Measurements from ENCODE around the gene GPR85. TPM values are rescaled to one million over a fixed set of nuclear protein-coding genes. Genes with fewer than 3 reads are reported as not detected.

Gene GPR85
- total RNA-seq, 4 donors from 2014 or later = 0.19 to 0.31 (median 0.26) TPM; not detected in 1

GRCh38 chr7:113084496-113085172, 2.0 kb downstream of the GPR85 start:
- Histone ChIP-seq H3K27me3 (peaks cover 0 to 12% (median 0%) of the 10 kb centered on the region in 4 donors), H3K9me3 (no peaks in the 10 kb centered on the region), H3K27ac (no peak overlapping the region), H3K4me3 (no peak overlapping the region), H3K36me3 (no peaks in the 10 kb centered on the region), H3K4me1 (peaks cover 0 to 18% (median 5%) of the 10 kb centered on the region in 3 donors)
- 85 to 86% methylated on average over 4 of the region's 4 CpGs for WGBS, 2 donors
- no peak for DNase-seq
- TF ChIP-seq CTCF (IDR thresholded peaks at IDR 0.05) (no peak), POLR2A (IDR thresholded peaks at IDR 0.05) (no peak)
- intact Hi-C loops (cut with DNase I) = no loop called here

DNA sequence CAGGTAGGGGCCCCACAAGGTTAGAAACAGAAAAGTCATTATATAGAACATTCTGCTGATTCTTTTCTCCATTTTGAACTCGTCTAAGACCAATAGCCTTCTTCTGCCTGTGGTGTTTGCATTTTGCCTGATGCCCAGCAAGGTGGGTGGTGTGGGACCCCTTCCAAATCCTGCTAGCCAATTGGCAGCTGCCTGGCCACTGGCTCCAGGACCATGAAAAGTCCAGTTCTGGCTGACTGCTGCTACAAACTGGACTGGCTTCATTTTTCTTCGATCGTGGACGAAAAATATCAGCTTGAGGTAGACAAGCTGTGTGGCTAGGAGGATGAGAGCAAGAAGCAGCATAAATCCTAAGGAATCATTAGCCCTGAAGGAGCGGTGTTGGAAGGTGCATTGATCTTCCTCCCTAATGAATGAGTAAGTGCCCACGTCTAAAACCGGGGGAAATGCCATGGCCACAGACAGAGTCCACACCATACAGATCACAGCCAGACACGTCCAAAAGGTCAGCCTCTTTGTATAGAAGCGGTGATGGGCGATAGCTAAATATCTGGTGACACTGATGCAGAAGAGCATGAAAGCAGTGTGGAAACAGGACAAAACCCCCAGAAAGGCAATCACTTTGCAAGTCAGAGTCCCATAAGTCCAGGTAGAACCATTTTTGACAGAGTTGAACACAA, 2.7 kb downstream of the GPR85 start:
- 82 to 85% methylated on average over 10 of the region's 10 CpGs for WGBS, 2 donors

GRCh38 chr7:113083132-113083815, 3.4 kb downstream of the GPR85 start:
- H3K4me1 ChIP-seq = peaks cover 0 to 18% (median 5%) of the 10 kb centered on the region in 3 donors
- TF ChIP-seq POLR2A (IDR thresholded peaks at IDR 0.05) (no peak), CTCF (IDR thresholded peaks at IDR 0.05) (no peak)
- H3K27ac ChIP-seq = no peak overlapping the region
- intact Hi-C loops (cut with DNase I) = no loop called here
- WGBS, 2 donors = 93 to 100% methylated on average over 1 of the region's 1 CpG
- DNase-seq = no peak
- no peaks in the 10 kb centered on the region for H3K36me3 ChIP-seq
- H3K4me3 ChIP-seq = no peak overlapping the region
- no peaks in the 10 kb centered on the region for H3K9me3 ChIP-seq
- H3K27me3 ChIP-seq = peaks cover 0 to 12% (median 0%) of the 10 kb centered on the region in 4 donors

More for the DNA sequence above, 2.7 kb downstream of the GPR85 start:
- Histone ChIP-seq H3K27me3 (peaks cover 0 to 12% (median 0%) of the 10 kb centered on the region in 4 donors), H3K4me1 (peaks cover 0 to 18% (median 5%) of the 10 kb centered on the region in 3 donors), H3K4me3 (no peak overlapping the region), H3K9me3 (no peaks in the 10 kb centered on the region), H3K36me3 (no peaks in the 10 kb centered on the region), H3K27ac (no peak overlapping the region)
- no peak for TF ChIP-seq CTCF (IDR thresholded peaks at IDR 0.05)
- no peak for TF ChIP-seq POLR2A (IDR thresholded peaks at IDR 0.05)
- no peak for DNase-seq
- intact Hi-C loops (cut with DNase I) = no loop called here

- Histone ChIP-seq H3K27ac (no peak overlapping the region), H3K4me3 (no peak overlapping the region), H3K27me3 (peaks cover 0 to under 1% (median 0%) of the 10 kb centered on the region in 4 donors), H3K9me3 (no peaks in the 10 kb centered on the region), H3K36me3 (no peaks in the 10 kb centered on the region), H3K4me1 (no peaks in the 10 kb centered on the region)
- no peak for TF ChIP-seq POLR2A (IDR thresholded peaks at IDR 0.05)
- TF ChIP-seq CTCF (IDR thresholded peaks at IDR 0.05) = no peak
- no peak for DNase-seq
- WGBS, 2 donors = 45 to 70% methylated on average over 2 of the region's 2 CpGs
- intact Hi-C loops (cut with DNase I) = no loop called here
Observed at GRCh38 chr7:113078331-113078730, 8.3 kb downstream of the GPR85 start.

GRCh38 chr7:113076703-113077102, 9.9 kb downstream of the GPR85 start:
- intact Hi-C loops (cut with DNase I) = no loop called here
- no peak overlapping the region for H3K4me3 ChIP-seq
- WGBS, 2 donors = 86 to 89% methylated on average over 3 of the region's 3 CpGs
- no peak for DNase-seq
- no peaks in the 10 kb centered on the region for H3K36me3 ChIP-seq
- H3K27ac ChIP-seq = no peak overlapping the region
- H3K27me3 ChIP-seq = no peaks in the 10 kb centered on the region
- no peaks in the 10 kb centered on the region for H3K4me1 ChIP-seq
- H3K9me3 ChIP-seq = no peaks in the 10 kb centered on the region
- TF ChIP-seq POLR2A (IDR thresholded peaks at IDR 0.05) (no peak), CTCF (IDR thresholded peaks at IDR 0.05) (no peak)
